Skin epidermis (tissue), 12 donors: Measurements from ENCODE around the gene UROC1.

Experiments
- H3K27ac ChIP-seq, 21 experiments: fragments of 200-600 bp; sonication (generic) in 11 of 21; one replicate each; pipeline ENCODE4 v1.5.0; 2020; ENCODE audit warnings: mild to moderate bottlenecking in 3 of 21, inconsistent platforms in 2 of 21, moderate library complexity in 2 of 21
- H3K4me3 ChIP-seq, 7 experiments: fragments of 200-600 bp; sonication (generic) in 2 of 7; one replicate each; pipeline ENCODE4 v1.5.0; 2020; ENCODE audit warnings: inconsistent platforms in 2 of 7, mild to moderate bottlenecking in 2 of 7, moderate library complexity in 1 of 7

Gene UROC1

GRCh38 chr3:126517291-126517951 is at the start of gene UROC1:
TSS of gene UROC1 (minus strand) at chr3:126517773. CDS start at chr3:126517719, 54 bp downstream.
- Histone ChIP-seq H3K27ac (no peak within 1 kb of the TSS), H3K4me3 (no peak within 1 kb of the TSS)

GRCh38 chr3:126562737-126563276 is 45.2 kb upstream of the UROC1 start:
- Histone ChIP-seq H3K4me3 (no peak overlapping the region), H3K27ac (no peak overlapping the region)

GRCh38 chr3:126558336-126559071 is 40.9 kb upstream of the UROC1 start, which contains the start of gene C3orf22:
TSS of gene C3orf22 (minus strand) at chr3:126558932. CDS start at chr3:126553390, 5,542 bp downstream.
- no peak within 1 kb of the TSS for H3K27ac ChIP-seq
- no peak within 1 kb of the TSS for H3K4me3 ChIP-seq

GRCh38 chr3:126557761-126558160 is 40.2 kb upstream of the UROC1 start:
- H3K4me3 ChIP-seq: no peak overlapping the region
- no peak overlapping the region for H3K27ac ChIP-seq

GRCh38 chr3:126557415-126557745 is 39.8 kb upstream of the UROC1 start:
- Histone ChIP-seq H3K27ac (no peak overlapping the region), H3K4me3 (no peak overlapping the region)

GRCh38 chr3:126556637-126557414 is 39.3 kb upstream of the UROC1 start:
- no peak overlapping the region for H3K4me3 ChIP-seq
- H3K27ac ChIP-seq: no peak overlapping the region

GRCh38 chr3:126555795-126556636 is 38.4 kb upstream of the UROC1 start:
- Histone ChIP-seq H3K4me3 (no peak overlapping the region), H3K27ac (no peak overlapping the region)

- Histone ChIP-seq H3K4me3 (no peak overlapping the region), H3K27ac (no peak overlapping the region)
Observed at GRCh38 chr3:126554560-126555525, 37.3 kb upstream of the UROC1 start.

GRCh38 chr3:126553284-126554084 is 35.9 kb upstream of the UROC1 start:
- no peak overlapping the region for H3K27ac ChIP-seq
- H3K4me3 ChIP-seq: no peak overlapping the region

- Histone ChIP-seq H3K27ac (no peak overlapping the region), H3K4me3 (no peak overlapping the region)
Observed at GRCh38 chr3:126552688-126553283, 35.2 kb upstream of the UROC1 start.

- Histone ChIP-seq H3K4me3 (no peak overlapping the region), H3K27ac (no peak overlapping the region)
Observed at GRCh38 chr3:126551839-126552687, 34.5 kb upstream of the UROC1 start.

GRCh38 chr3:126551121-126551838 is 33.7 kb upstream of the UROC1 start:
- Histone ChIP-seq H3K4me3 (no peak overlapping the region), H3K27ac (no peak overlapping the region)

- Histone ChIP-seq H3K27ac (no peak overlapping the region), H3K4me3 (no peak overlapping the region)
Observed at GRCh38 chr3:126550488-126551051, 33.0 kb upstream of the UROC1 start.

GRCh38 chr3:126549861-126550487 is 32.4 kb upstream of the UROC1 start:
- H3K4me3 ChIP-seq: no peak overlapping the region
- H3K27ac ChIP-seq: no peak overlapping the region
